DOHH2 (cell line): ENCODE results near the gene B3GLCT.

Experiments used
- H3F3A ChIP-seq: fragments of 200-600 bp; sonication (generic), shearing (Covaris generic); 2 replicates; pipeline ENCODE4 v1.6.0; 2016; ENCODE audit warnings: antibody characterized with exemption, mild to moderate bottlenecking; ENCODE audit not compliant: control insufficient read depth, insufficient read depth
- H3K27ac ChIP-seq: fragments of 200-600 bp; sonication (generic); 2 replicates; pipeline ENCODE4 v1.5.1; 2014; ENCODE audit warnings: low read depth, mild to moderate bottlenecking, low read length, moderate library complexity
- H3K27me3 ChIP-seq: fragments of 200-600 bp; sonication (generic); 2 replicates; pipeline ENCODE4 v1.6.1; 2014; ENCODE audit warnings: mild to moderate bottlenecking, low read length, mixed read lengths; ENCODE audit not compliant: control insufficient read depth
- H3K36me3 ChIP-seq: fragments of 200-600 bp; sonication (generic); 2 replicates; pipeline ENCODE4 v1.6.1; 2014; ENCODE audit warnings: mild to moderate bottlenecking, low read length, moderate library complexity, mixed read lengths; ENCODE audit not compliant: control insufficient read depth
- H3K4me1 ChIP-seq: fragments of 200-600 bp; sonication (generic); 2 replicates; pipeline ENCODE4 v1.6.1; 2014; ENCODE audit warnings: mild to moderate bottlenecking, low read length, mixed read lengths; ENCODE audit not compliant: control insufficient read depth
- H3K4me2 ChIP-seq: fragments of 200-600 bp; sonication (generic); 2 replicates; pipeline ENCODE4 v1.6.0; 2014; ENCODE audit warnings: mild to moderate bottlenecking, low read length, moderate library complexity
- H3K4me3 ChIP-seq: fragments of 200-600 bp; sonication (generic); 2 replicates; pipeline ENCODE4 v1.5.1; 2014; ENCODE audit warnings: mild to moderate bottlenecking, low read length, mixed read lengths
- H3K79me2 ChIP-seq: fragments of 200-600 bp; sonication (generic); 2 replicates; pipeline ENCODE4 v1.6.1; 2014; ENCODE audit warnings: mild to moderate bottlenecking, low read length, mixed read lengths; ENCODE audit not compliant: control insufficient read depth
- H3K9me2 ChIP-seq: fragments of 200-600 bp; sonication (generic); replicated peaks from 2 replicates; pipeline ENCODE4 v1.6.1; 2014; ENCODE audit warnings: mild to moderate bottlenecking, low read length, mixed read lengths; ENCODE audit not compliant: control insufficient read depth
- H3K9me3 ChIP-seq: fragments of 200-600 bp; sonication (generic); 2 replicates; pipeline ENCODE4 v1.6.1; 2014; ENCODE audit warnings: antibody characterized with exemption, low read length, mixed read lengths; ENCODE audit not compliant: control insufficient read depth, insufficient read depth
- H4K20me1 ChIP-seq: fragments of 200-600 bp; sonication (generic); 2 replicates; pipeline ENCODE4 v1.6.0; 2014; ENCODE audit warnings: low read depth, mild to moderate bottlenecking, antibody characterized with exemption, low read length, moderate library complexity; ENCODE audit not compliant: control insufficient read depth, insufficient read depth
- EZH2phosphoT487 ChIP-seq: fragments of 200-600 bp; sonication (generic); IDR thresholded peaks from 2 replicates; pipeline ENCODE4 v1.6.1; 2017; ENCODE audit warnings: borderline replicate concordance, mild to moderate bottlenecking, antibody characterized with exemption, low read length, moderate library complexity, mixed read lengths
- TF ChIP-seq, protein P1 (sequence below): fragments of 200-600 bp; sonication (generic); IDR thresholded peaks from one replicate; pipeline ENCODE4 v1.5.1; 2014; ENCODE audit warnings: antibody characterized with exemption, mild to moderate bottlenecking, low read depth, low read length; ENCODE audit not compliant: poor library complexity, severe bottlenecking

Gene B3GLCT

DNA sequence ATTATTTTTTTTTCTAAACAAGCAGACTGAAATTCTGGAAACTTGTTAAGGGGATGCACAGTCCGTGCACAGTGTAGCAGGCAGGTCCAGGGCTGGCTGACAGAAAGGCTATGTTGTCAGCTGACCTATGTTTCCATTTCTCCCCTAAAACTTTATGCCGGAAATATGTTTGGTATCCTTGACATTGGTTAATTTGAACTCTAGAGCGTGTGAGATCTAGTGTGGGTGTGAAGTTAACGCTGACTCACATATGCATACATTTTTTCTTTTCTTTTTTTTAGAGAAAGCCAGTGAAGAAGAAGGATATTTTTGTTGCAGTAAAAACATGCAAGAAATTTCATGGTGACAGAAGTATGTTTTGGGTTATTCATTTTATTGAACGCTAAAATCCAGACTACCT is 76.6 kb downstream of the B3GLCT start:
- no peak for TF ChIP-seq EZH2phosphoT487
- TF ChIP-seq, protein P1, sequence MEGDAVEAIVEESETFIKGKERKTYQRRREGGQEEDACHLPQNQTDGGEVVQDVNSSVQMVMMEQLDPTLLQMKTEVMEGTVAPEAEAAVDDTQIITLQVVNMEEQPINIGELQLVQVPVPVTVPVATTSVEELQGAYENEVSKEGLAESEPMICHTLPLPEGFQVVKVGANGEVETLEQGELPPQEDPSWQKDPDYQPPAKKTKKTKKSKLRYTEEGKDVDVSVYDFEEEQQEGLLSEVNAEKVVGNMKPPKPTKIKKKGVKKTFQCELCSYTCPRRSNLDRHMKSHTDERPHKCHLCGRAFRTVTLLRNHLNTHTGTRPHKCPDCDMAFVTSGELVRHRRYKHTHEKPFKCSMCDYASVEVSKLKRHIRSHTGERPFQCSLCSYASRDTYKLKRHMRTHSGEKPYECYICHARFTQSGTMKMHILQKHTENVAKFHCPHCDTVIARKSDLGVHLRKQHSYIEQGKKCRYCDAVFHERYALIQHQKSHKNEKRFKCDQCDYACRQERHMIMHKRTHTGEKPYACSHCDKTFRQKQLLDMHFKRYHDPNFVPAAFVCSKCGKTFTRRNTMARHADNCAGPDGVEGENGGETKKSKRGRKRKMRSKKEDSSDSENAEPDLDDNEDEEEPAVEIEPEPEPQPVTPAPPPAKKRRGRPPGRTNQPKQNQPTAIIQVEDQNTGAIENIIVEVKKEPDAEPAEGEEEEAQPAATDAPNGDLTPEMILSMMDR = no peak
- no peak overlapping the region for H3K27ac ChIP-seq
- H3K36me3 ChIP-seq = no peaks in the 10 kb centered on the region
- H3K27me3 ChIP-seq = no peaks in the 10 kb centered on the region
- H3K4me1 ChIP-seq = no peaks in the 10 kb centered on the region
- no peak overlapping the region for H3K4me2 ChIP-seq
- H3F3A ChIP-seq = no peaks in the 10 kb centered on the region
- H4K20me1 ChIP-seq = no peaks in the 10 kb centered on the region
- no peaks in the 10 kb centered on the region for H3K9me2 ChIP-seq
- H3K4me3 ChIP-seq = no peak overlapping the region
- no peaks in the 10 kb centered on the region for H3K79me2 ChIP-seq
- H3K9me3 ChIP-seq = peaks cover 15% of the 10 kb centered on the region; the same call in 1 of the 2 replicates

DNA sequence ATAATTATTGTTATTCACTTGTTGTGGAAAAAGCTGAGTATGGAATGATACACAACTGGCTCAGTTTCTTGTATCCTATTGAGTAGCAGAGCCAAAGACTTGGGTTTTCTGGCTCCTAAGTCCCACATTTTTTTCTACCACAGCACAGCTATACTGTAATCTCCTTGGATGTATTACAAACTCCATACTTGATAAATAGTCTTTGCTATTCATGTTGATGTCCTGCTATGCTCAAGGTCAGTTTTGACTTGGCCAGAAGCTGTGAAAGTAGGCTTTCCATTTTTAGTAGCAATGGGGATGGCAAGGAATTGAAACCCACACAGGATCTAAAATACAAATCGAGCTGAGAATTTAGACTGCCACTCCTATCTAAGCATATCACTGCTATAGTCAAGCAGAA is 79.1 kb downstream of the B3GLCT start:
- Histone ChIP-seq H3K27ac (no peak overlapping the region), H3K27me3 (no peaks in the 10 kb centered on the region), H3K36me3 (no peaks in the 10 kb centered on the region), H3K79me2 (no peaks in the 10 kb centered on the region), H4K20me1 (no peaks in the 10 kb centered on the region), H3K9me2 (no peaks in the 10 kb centered on the region), H3K4me2 (no peak overlapping the region), H3K4me3 (no peak overlapping the region), H3K9me3 (peaks cover 10% of the 10 kb centered on the region; the same call in 1 of the 2 replicates), H3F3A (no peaks in the 10 kb centered on the region), H3K4me1 (no peaks in the 10 kb centered on the region)
- TF ChIP-seq, protein P1 = no peak
- no peak for TF ChIP-seq EZH2phosphoT487

DNA sequence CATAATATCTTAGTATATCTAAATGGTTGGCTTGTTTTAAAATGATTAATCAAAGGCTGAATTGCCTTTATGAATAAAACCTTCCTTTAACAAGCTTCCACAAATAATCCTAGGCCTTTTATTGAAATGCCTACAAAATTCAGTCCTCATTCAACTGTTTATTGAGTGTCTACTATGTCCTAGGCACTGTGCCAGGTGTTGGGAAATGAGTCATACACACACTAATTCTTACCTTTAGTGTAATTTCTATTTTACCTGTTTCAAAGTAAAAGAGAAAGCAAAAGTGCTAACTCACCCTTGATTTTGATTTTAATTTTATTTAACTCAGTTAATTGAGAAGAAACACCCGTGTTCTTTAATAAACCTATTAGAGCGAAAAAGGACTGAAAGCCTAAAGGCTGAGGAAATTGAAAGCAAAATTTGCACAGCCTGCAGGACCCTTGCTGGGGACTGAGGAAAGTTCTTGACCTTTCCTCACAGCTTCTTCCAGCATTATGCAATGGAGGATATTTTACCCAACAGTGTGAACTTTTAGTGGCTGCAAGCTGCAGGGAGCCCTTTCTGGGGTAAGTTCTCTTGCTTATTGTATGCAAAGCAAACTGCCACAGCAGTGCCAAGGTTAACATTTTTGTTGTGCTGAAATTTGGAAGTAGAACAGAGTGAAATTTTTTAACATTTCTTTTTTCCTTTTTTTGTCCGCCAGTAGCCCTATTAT is 83.1 kb downstream of the B3GLCT start:
- Histone ChIP-seq H3K4me2 (no peak overlapping the region), H3K27ac (no peak overlapping the region), H3K27me3 (no peaks in the 10 kb centered on the region), H3K4me3 (no peak overlapping the region), H3K9me3 (peaks cover 11% of the 10 kb centered on the region; the same call in 1 of the 2 replicates), H3K4me1 (no peaks in the 10 kb centered on the region), H3F3A (no peaks in the 10 kb centered on the region), H3K36me3 (peaks cover 2% of the 10 kb centered on the region; the same call in 1 of the 2 replicates), H3K79me2 (no peaks in the 10 kb centered on the region), H3K9me2 (no peaks in the 10 kb centered on the region), H4K20me1 (no peaks in the 10 kb centered on the region)
- TF ChIP-seq, protein P1 = no peak
- TF ChIP-seq EZH2phosphoT487 = no peak
